Endothelial cell of umbilical vein (primary cell): ENCODE data around the gene TSPAN17. TPM values are rescaled to one million over a fixed set of nuclear protein-coding genes. Genes with fewer than 3 reads are reported as not detected.

Source experiments
- BruUV-seq: library from RNA; stranded (reverse); fragments of 400-500 nt; replicated peaks from 2 replicates; lab custom pipeline; 2021; lab: Mats Ljungman, UMichigan
- CTCF ChIA-PET: fragments of 300-600, 350-600 bp; sonication (Branson Sonifier 250); formaldehyde crosslinking; loops from one replicate; lab custom pipeline; 2021; ENCODE audit warnings: antibody characterized with exemption, inconsistent platforms; lab: Charles Lee
- POLR2A ChIA-PET: fragments of 300-600, 350-600 bp; sonication (Branson Sonifier 250); formaldehyde crosslinking; loops from one replicate; lab custom pipeline; 2021; ENCODE audit warnings: antibody characterized with exemption, inconsistent platforms; lab: Charles Lee
- DNase-seq: peaks from one replicate; pipeline ENCODE4 v3.0.0-alpha.2; 2011; ENCODE audit warnings: low read depth, low spot score
- FAIRE-seq: peaks from 2 replicates; lab custom pipeline; 2011; peaks lifted over from hg19 to GRCh38; lab: Jason Lieb, UNC
- H2AFZ ChIP-seq: 2 replicates; pipeline ENCODE4 v1.6.0; 2012; ENCODE audit warnings: low read depth, low read length, control low read depth, inconsistent platforms
- H3K27ac ChIP-seq: 2 replicates; pipeline ENCODE4 v1.5.1; 2011; ENCODE audit warnings: low read depth, mild to moderate bottlenecking, control low read depth, low read length, moderate library complexity; ENCODE audit not compliant: insufficient read depth
- H3K27me3 ChIP-seq, 2 experiments: 2 replicates each; pipeline versions ENCODE4 v1.6.0 to v1.6.1; 2011; ENCODE audit warnings: low read length in 2 of 2, mixed read lengths in 1 of 2; ENCODE audit not compliant: control insufficient read depth in 2 of 2, insufficient read depth in 2 of 2
- H3K36me3 ChIP-seq, 2 experiments: 2 replicates in 1 of 2; 3 replicates in 1 of 2; pipeline ENCODE4 v1.5.1; 2011; ENCODE audit warnings: low read length in 2 of 2, mild to moderate bottlenecking in 1 of 2, moderate library complexity in 1 of 2; ENCODE audit not compliant: control insufficient read depth in 2 of 2, insufficient read depth in 2 of 2; ENCODE audit errors: extremely low read depth in 1 of 2
- H3K4me1 ChIP-seq: 3 replicates; pipeline ENCODE4 v1.5.1; 2011; ENCODE audit warnings: mild to moderate bottlenecking, low read length; ENCODE audit not compliant: control insufficient read depth, insufficient read depth; ENCODE audit errors: extremely low read depth
- H3K4me2 ChIP-seq: 2 replicates; pipeline ENCODE4 v1.6.1; 2011; ENCODE audit warnings: low read length, control low read depth, mixed read lengths; ENCODE audit not compliant: insufficient read depth
- H3K4me3 ChIP-seq, 3 experiments: fragments of 200-600 bp in 1 of 3; sonication (generic), shearing (Covaris generic) in 1 of 3; replicated peaks in 1 of 3; 2 replicates each; pipeline ENCODE4 v1.5.1; 2011 to 2016; ENCODE audit warnings: control low read depth in 3 of 3, low read length in 3 of 3, mild to moderate bottlenecking in 2 of 3, inconsistent platforms in 1 of 3, low read depth in 1 of 3, moderate library complexity in 1 of 3; ENCODE audit not compliant: insufficient read depth in 1 of 3
- H3K79me2 ChIP-seq: 2 replicates; pipeline ENCODE4 v1.6.0; 2012; ENCODE audit warnings: low read length, inconsistent platforms; ENCODE audit not compliant: control insufficient read depth, insufficient read depth
- H3K9ac ChIP-seq: replicated peaks from 2 replicates; pipeline ENCODE3; 2011; ENCODE audit warnings: low read length, control low read depth; ENCODE audit not compliant: insufficient read depth; ENCODE audit errors: extremely low read depth
- H3K9me1 ChIP-seq: replicated peaks from 3 replicates; pipeline ENCODE4 v1.6.0; 2011; ENCODE audit warnings: mild to moderate bottlenecking, low read length; ENCODE audit not compliant: control insufficient read depth, insufficient read depth; ENCODE audit errors: extremely low read depth
- H3K9me3 ChIP-seq: replicated peaks from 2 replicates; pipeline ENCODE4 v1.5.1; 2012; ENCODE audit warnings: low read length, inconsistent platforms; ENCODE audit not compliant: control insufficient read depth, insufficient read depth
- H4K20me1 ChIP-seq: replicated peaks from 2 replicates; pipeline ENCODE3; 2011; ENCODE audit warnings: mild to moderate bottlenecking, low read length; ENCODE audit not compliant: control insufficient read depth, insufficient read depth; ENCODE audit errors: extremely low read depth
- CTCF ChIP-seq, 2 donors: IDR thresholded peaks; 1 replicate in 1 of 2; 2 replicates in 1 of 2; pipeline ENCODE4 v1.5.1; 2011; ENCODE audit warnings: low read length in 2 of 2, mild to moderate bottlenecking in 2 of 2, moderate library complexity in 2 of 2, control low read depth in 1 of 2, inconsistent platforms in 1 of 2, low read depth in 1 of 2; ENCODE audit not compliant: insufficient read depth in 1 of 2; ENCODE audit errors: extremely low read depth in 1 of 2
- EZH2 ChIP-seq: IDR thresholded peaks from 2 replicates; pipeline ENCODE4 v1.6.1; 2012; ENCODE audit warnings: borderline replicate concordance, low read depth, mild to moderate bottlenecking, moderate library complexity, low read length, inconsistent platforms; ENCODE audit not compliant: severe bottlenecking
- FOS ChIP-seq: IDR thresholded peaks from 2 replicates; pipeline ENCODE4 v1.6.1; 2011; ENCODE audit warnings: mild to moderate bottlenecking, low read length, moderate library complexity, borderline replicate concordance; ENCODE audit not compliant: insufficient read depth
- GATA2 ChIP-seq: IDR thresholded peaks from 2 replicates; pipeline ENCODE4 v1.7.0; 2011; ENCODE audit warnings: low read depth, mild to moderate bottlenecking, moderate library complexity, mixed read lengths, low read length; ENCODE audit not compliant: insufficient read length, insufficient read depth
- JUN ChIP-seq: IDR thresholded peaks from 2 replicates; pipeline ENCODE4 v1.6.1; 2011; ENCODE audit warnings: borderline replicate concordance, low read depth; ENCODE audit not compliant: insufficient read length, insufficient read depth
- MAX ChIP-seq: IDR thresholded peaks from 2 replicates; pipeline ENCODE4 v1.6.1; 2011; ENCODE audit not compliant: insufficient read depth, insufficient read length
- MYC ChIP-seq: IDR thresholded peaks from one replicate; pipeline ENCODE4 v1.6.1; 2011; ENCODE audit warnings: mild to moderate bottlenecking, low read depth, low read length
- POLR2A ChIP-seq: IDR thresholded peaks from 2 replicates; pipeline ENCODE4 v1.6.1; 2012; ENCODE audit warnings: low read depth, mild to moderate bottlenecking, control low read depth, low read length
- POLR2AphosphoS5 ChIP-seq: IDR thresholded peaks from 2 replicates; pipeline ENCODE4 v1.6.1; 2012; ENCODE audit warnings: low read depth, mild to moderate bottlenecking, control low read depth, low read length, moderate library complexity; ENCODE audit not compliant: insufficient read depth
- dilution Hi-C: fragments of 300-500 bp; cut with MboI; formaldehyde crosslinking; loops from one replicate; pipeline ENCODE4 v1.15.0; 2019; ENCODE audit warnings: low sequenced_read_pairs; ENCODE audit not compliant: extremely low pct_ligation_motif_present
- intact Hi-C: fragments of 100-400 bp; cut with micrococcal nuclease; formaldehyde crosslinking; loops from one replicate; pipeline ENCODE4 v1.10.0; 2022
- polyA plus RNA-seq, 4 experiments: library from polyadenylated mRNA; depleted of rRNA in 3 of 4; stranded (reverse) in 3 of 4; unstranded in 1 of 4; fragments of >200 nt; gene quantifications; 2 replicates each; pipeline versions ENCODE4 v1.2.1 to v1.2.3, GENCODE V29; 2011 to 2012; ENCODE audit warnings: missing spikeins in 1 of 4
- total RNA-seq: library from RNA; stranded (reverse); gene quantifications from 2 replicates; pipeline ENCODE4 v1.2.3, GENCODE V29; 2021

Gene TSPAN17
- total and polyA plus RNA-seq, 2 donors (not counting 3 experiments of a cell fraction or from before 2014, with no cell fraction given): 55.9 to 73.3 TPM

- Histone ChIP-seq H4K20me1 (no peaks in the 10 kb centered on the region), H3K4me1 (no peaks in the 10 kb centered on the region), H3K9me3 (no peaks in the 10 kb centered on the region), H3K9ac (no peak overlapping the region), H3K27me3 (peaks cover 11 to 24% of the 10 kb centered on the region in 2 experiments), H2AFZ (no peak overlapping the region), H3K4me2 (no peak overlapping the region), H3K9me1 (no peaks in the 10 kb centered on the region), H3K27ac (no peak overlapping the region), H3K36me3 (no peaks in the 10 kb centered on the region), H3K4me3 (no peak overlapping the region), H3K79me2 (no peaks in the 10 kb centered on the region)
- FAIRE-seq: no peak
- TF ChIP-seq FOS: no peak
- no peak for TF ChIP-seq EZH2
- TF ChIP-seq CTCF (IDR thresholded peaks at IDR 0.05; ENCODE audit: extremely low read depth in 1 of 2, insufficient read depth in 1 of 2, low read depth in 1 of 2, low read length in 2 of 2): no peak
- TF ChIP-seq MAX: no peak
- TF ChIP-seq MYC: no peak
- no peak for TF ChIP-seq JUN
- TF ChIP-seq POLR2AphosphoS5: no peak
- no peak for TF ChIP-seq POLR2A
- no peak for TF ChIP-seq GATA2
- dilution Hi-C loops (no loop called here), intact Hi-C loops (no loop called here)
- ChIA-PET CTCF (interaction anchor here (0.7 to 1.8 kb wide), 4 partner anchors 11 to 68 kb away, joined by 3 to 8 read pairs (median 4); no protein-coding TSS in a partner anchor), POLR2A (no interaction called here)
- no TSS peak for BruUV-seq
- DNase-seq: no peak
Observed at GRCh38 chr5:176677209-176677939, 30.1 kb downstream of the TSPAN17 start.
